Liver (tissue), 3 donors: ENCODE data around the gene SAPCD2.

Experiments
- EGR1 ChIP-seq, 2 donors: IDR thresholded peaks; 2 replicates each; pipeline ENCODE4 v1.6.1; 2016 to 2018; ENCODE audit warnings: antibody characterized with exemption in 2 of 2, low read depth in 2 of 2
- FOXA1 ChIP-seq: IDR thresholded peaks from 2 replicates; pipeline ENCODE4 v1.6.1; 2016; ENCODE audit warnings: antibody characterized with exemption
- HNF4A ChIP-seq, 2 donors: conservative IDR thresholded peaks; 2 replicates each; pipeline ENCODE4 v1.6.1; 2016; ENCODE audit warnings: antibody characterized with exemption in 2 of 2, mild to moderate bottlenecking in 2 of 2
- JUND ChIP-seq, 2 donors: IDR thresholded peaks; 2 replicates each; pipeline ENCODE4 v1.6.1; 2016; ENCODE audit warnings: antibody characterized with exemption in 2 of 2
- RAD21 ChIP-seq, 2 donors: IDR thresholded peaks; 2 replicates each; pipeline ENCODE4 v1.6.1; 2016; ENCODE audit warnings: antibody characterized with exemption in 2 of 2, mild to moderate bottlenecking in 2 of 2
- RXRA ChIP-seq, 2 donors: IDR thresholded peaks; 2 replicates each; pipeline ENCODE4 v1.6.1; 2017 to 2018; ENCODE audit warnings: antibody characterized with exemption in 2 of 2, mild to moderate bottlenecking in 1 of 2
- TAF1 ChIP-seq: conservative IDR thresholded peaks from 2 replicates; pipeline ENCODE4 v1.6.1; 2016; ENCODE audit warnings: antibody characterized with exemption, mild to moderate bottlenecking
- YY1 ChIP-seq: IDR thresholded peaks from 2 replicates; pipeline ENCODE4 v1.6.1; 2016; ENCODE audit warnings: antibody characterized with exemption, mild to moderate bottlenecking
- ZBTB33 ChIP-seq: IDR thresholded peaks from 2 replicates; pipeline ENCODE4 v1.6.1; 2016; ENCODE audit warnings: antibody characterized with exemption
- TF ChIP-seq, protein P1 (sequence below): fragments of 150-350 bp; IDR thresholded peaks from 2 replicates; pipeline ENCODE4 v1.5.1; 2017; ENCODE audit warnings: improper control_type of control experiment, low read depth, low read length; ENCODE audit not compliant: missing input control
- TF ChIP-seq, protein P2 (sequence below): IDR thresholded peaks from 2 replicates; pipeline ENCODE4 v1.6.1; 2016; ENCODE audit warnings: antibody characterized with exemption, mild to moderate bottlenecking
- TF ChIP-seq, protein P3 (sequence below): IDR thresholded peaks from 2 replicates; pipeline ENCODE4 v1.6.1; 2016; ENCODE audit warnings: antibody characterized with exemption
- TF ChIP-seq, protein P4 (sequence below): IDR thresholded peaks from 2 replicates; pipeline ENCODE4 v1.6.1; 2016; ENCODE audit warnings: antibody characterized with exemption
- donor health status: healthy.
- donor health status: healthy.

GRCh38 chr9:137113385-137114159 lies 43.2 kb upstream of the SAPCD2 start:
- TF ChIP-seq TAF1, result no peak
- TF ChIP-seq RXRA (IDR thresholded peaks at IDR 0.05), result no peak
- TF ChIP-seq, protein P1, sequence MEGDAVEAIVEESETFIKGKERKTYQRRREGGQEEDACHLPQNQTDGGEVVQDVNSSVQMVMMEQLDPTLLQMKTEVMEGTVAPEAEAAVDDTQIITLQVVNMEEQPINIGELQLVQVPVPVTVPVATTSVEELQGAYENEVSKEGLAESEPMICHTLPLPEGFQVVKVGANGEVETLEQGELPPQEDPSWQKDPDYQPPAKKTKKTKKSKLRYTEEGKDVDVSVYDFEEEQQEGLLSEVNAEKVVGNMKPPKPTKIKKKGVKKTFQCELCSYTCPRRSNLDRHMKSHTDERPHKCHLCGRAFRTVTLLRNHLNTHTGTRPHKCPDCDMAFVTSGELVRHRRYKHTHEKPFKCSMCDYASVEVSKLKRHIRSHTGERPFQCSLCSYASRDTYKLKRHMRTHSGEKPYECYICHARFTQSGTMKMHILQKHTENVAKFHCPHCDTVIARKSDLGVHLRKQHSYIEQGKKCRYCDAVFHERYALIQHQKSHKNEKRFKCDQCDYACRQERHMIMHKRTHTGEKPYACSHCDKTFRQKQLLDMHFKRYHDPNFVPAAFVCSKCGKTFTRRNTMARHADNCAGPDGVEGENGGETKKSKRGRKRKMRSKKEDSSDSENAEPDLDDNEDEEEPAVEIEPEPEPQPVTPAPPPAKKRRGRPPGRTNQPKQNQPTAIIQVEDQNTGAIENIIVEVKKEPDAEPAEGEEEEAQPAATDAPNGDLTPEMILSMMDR, result no peak
- no peak for TF ChIP-seq YY1
- TF ChIP-seq ZBTB33, result no peak
- no peak for TF ChIP-seq RAD21 (IDR thresholded peaks at IDR 0.05)
- TF ChIP-seq JUND (IDR thresholded peaks at IDR 0.05), result no peak
- TF ChIP-seq EGR1 (IDR thresholded peaks at IDR 0.05; ENCODE audit: low read depth in 2 of 2), result no peak
- TF ChIP-seq FOXA1, result no peak
- TF ChIP-seq, protein P2, sequence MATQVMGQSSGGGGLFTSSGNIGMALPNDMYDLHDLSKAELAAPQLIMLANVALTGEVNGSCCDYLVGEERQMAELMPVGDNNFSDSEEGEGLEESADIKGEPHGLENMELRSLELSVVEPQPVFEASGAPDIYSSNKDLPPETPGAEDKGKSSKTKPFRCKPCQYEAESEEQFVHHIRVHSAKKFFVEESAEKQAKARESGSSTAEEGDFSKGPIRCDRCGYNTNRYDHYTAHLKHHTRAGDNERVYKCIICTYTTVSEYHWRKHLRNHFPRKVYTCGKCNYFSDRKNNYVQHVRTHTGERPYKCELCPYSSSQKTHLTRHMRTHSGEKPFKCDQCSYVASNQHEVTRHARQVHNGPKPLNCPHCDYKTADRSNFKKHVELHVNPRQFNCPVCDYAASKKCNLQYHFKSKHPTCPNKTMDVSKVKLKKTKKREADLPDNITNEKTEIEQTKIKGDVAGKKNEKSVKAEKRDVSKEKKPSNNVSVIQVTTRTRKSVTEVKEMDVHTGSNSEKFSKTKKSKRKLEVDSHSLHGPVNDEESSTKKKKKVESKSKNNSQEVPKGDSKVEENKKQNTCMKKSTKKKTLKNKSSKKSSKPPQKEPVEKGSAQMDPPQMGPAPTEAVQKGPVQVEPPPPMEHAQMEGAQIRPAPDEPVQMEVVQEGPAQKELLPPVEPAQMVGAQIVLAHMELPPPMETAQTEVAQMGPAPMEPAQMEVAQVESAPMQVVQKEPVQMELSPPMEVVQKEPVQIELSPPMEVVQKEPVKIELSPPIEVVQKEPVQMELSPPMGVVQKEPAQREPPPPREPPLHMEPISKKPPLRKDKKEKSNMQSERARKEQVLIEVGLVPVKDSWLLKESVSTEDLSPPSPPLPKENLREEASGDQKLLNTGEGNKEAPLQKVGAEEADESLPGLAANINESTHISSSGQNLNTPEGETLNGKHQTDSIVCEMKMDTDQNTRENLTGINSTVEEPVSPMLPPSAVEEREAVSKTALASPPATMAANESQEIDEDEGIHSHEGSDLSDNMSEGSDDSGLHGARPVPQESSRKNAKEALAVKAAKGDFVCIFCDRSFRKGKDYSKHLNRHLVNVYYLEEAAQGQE, result no peak
- TF ChIP-seq, protein P3, sequence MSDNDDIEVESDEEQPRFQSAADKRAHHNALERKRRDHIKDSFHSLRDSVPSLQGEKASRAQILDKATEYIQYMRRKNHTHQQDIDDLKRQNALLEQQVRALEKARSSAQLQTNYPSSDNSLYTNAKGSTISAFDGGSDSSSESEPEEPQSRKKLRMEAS, result no peak
- TF ChIP-seq, protein P4, sequence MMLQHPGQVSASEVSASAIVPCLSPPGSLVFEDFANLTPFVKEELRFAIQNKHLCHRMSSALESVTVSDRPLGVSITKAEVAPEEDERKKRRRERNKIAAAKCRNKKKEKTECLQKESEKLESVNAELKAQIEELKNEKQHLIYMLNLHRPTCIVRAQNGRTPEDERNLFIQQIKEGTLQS, result no peak
- no peak for TF ChIP-seq HNF4A (conservative IDR thresholded peaks at IDR 0.05)
